Upper lobe of left lung (tissue), 6 donors: ENCODE measurements around the gene TAF1B. TPM values are rescaled to one million over a fixed set of nuclear protein-coding genes. Genes with fewer than 3 reads are reported as not detected.

ENCODE experiments used
- ATAC-seq, 2 donors: fragments of 200-7000 bp; cut with Tn5 transposase; one replicate each; pipeline ENCODE4 v1.9.1; 2022; ENCODE audit warnings: mild to moderate bottlenecking in 2 of 2, moderate library complexity in 2 of 2; ENCODE audit not compliant: low FRiP score in 2 of 2
- DNase-seq, 2 donors: peaks; one replicate each; pipeline ENCODE4 v3.0.0-alpha.2; 2019 to 2020
- H3K27ac ChIP-seq, 4 donors: fragments of 200-600 bp; sonication (generic); one replicate each; pipeline ENCODE4 v1.5.1; 2016 to 2019
- H3K27me3 ChIP-seq, 4 donors: fragments of 200-600 bp; sonication (generic); one replicate each; pipeline ENCODE4 v1.5.1; 2017 to 2019
- H3K36me3 ChIP-seq, 4 donors: fragments of 200-600 bp; sonication (generic); one replicate each; pipeline ENCODE4 v1.5.1; 2016 to 2019
- H3K4me1 ChIP-seq, 4 donors: fragments of 200-600 bp; sonication (generic); one replicate each; pipeline ENCODE4 v1.5.1; 2018 to 2019
- H3K4me3 ChIP-seq, 4 donors: fragments of 200-600 bp; sonication (generic); one replicate each; pipeline ENCODE4 v1.5.1; 2017 to 2019; ENCODE audit warnings: mild to moderate bottlenecking in 2 of 4, moderate library complexity in 1 of 4
- H3K9me3 ChIP-seq, 4 donors: fragments of 200-600 bp; sonication (generic); one replicate each; pipeline ENCODE4 v1.5.1; 2018 to 2019
- EP300 ChIP-seq, 4 donors: sonication (generic); formaldehyde crosslinking; IDR thresholded peaks; one replicate each; pipeline ENCODE4 v1.5.1; 2017; ENCODE audit warnings: antibody characterized with exemption in 4 of 4, control low read depth in 2 of 4
- POLR2A ChIP-seq, 4 donors: fragments of 450-650 bp; IDR thresholded peaks; one replicate each; pipeline ENCODE4 v1.5.1; 2016 to 2017; ENCODE audit warnings: antibody characterized with exemption in 4 of 4, mild to moderate bottlenecking in 2 of 4
- POLR2AphosphoS5 ChIP-seq, 2 donors: sonication (generic); formaldehyde crosslinking; IDR thresholded peaks; one replicate each; pipeline ENCODE4 v1.5.1; 2017; ENCODE audit warnings: antibody characterized with exemption in 2 of 2
- WGBS, 2 donors: methylation state at CpG; one replicate each; pipeline ENCODE4 v1.1.5; 2017 to 2018; 5-methylcytosine and 5-hydroxymethylcytosine counted together
- total RNA-seq, 6 donors: library from RNA; depleted of rRNA in 4 of 6; stranded (reverse); fragments of >200 nt in 4 of 6; gene quantifications; one replicate each; pipeline versions ENCODE4 v1.1.0 to v1.2.1, GENCODE V29; 2016 to 2021
- TF ChIP-seq, protein P1 (sequence below), 6 experiments: fragments of 450-650 bp in 4 of 6; fragments of 200-600 bp in 2 of 6; sonication (generic) in 2 of 6; IDR thresholded peaks; one replicate each; pipeline ENCODE4 v1.5.1; 2016 to 2019; ENCODE audit warnings: antibody characterized with exemption in 6 of 6
- donor health status: DM: no; HTN: no; CAD: no; lungs with moderate emphysema.
- donor health status: DM: no; HTN: yes; CAD: no; lungs with severe emphysema.

The TAF1B gene
- total RNA-seq, 6 donors from 2014 or later: 8.5 to 24.3 (median 16.7) TPM

- H3K4me3 ChIP-seq: no peak overlapping the region
- no peaks in the 10 kb centered on the region for H3K27me3 ChIP-seq
- 86 to 92% methylated on average over 7 to 17 of the region's 17 CpGs for WGBS, 2 donors
- DNase-seq (peak in 1 of 2 donors; percentile 64), ATAC-seq (no peak)
- peaks cover 0 to 13% (median 2%) of the 10 kb centered on the region in 4 donors for H3K9me3 ChIP-seq
- no peak overlapping the region for H3K27ac ChIP-seq
- H3K4me1 ChIP-seq: no peaks in the 10 kb centered on the region
- peaks cover 0 to 38% (median 9%) of the 10 kb centered on the region in 4 donors for H3K36me3 ChIP-seq
- TF ChIP-seq POLR2A (IDR thresholded peaks at IDR 0.05) (no peak), POLR2AphosphoS5 (IDR thresholded peaks at IDR 0.05) (no peak), EP300 (IDR thresholded peaks at IDR 0.05) (no peak)
- TF ChIP-seq, protein P1, sequence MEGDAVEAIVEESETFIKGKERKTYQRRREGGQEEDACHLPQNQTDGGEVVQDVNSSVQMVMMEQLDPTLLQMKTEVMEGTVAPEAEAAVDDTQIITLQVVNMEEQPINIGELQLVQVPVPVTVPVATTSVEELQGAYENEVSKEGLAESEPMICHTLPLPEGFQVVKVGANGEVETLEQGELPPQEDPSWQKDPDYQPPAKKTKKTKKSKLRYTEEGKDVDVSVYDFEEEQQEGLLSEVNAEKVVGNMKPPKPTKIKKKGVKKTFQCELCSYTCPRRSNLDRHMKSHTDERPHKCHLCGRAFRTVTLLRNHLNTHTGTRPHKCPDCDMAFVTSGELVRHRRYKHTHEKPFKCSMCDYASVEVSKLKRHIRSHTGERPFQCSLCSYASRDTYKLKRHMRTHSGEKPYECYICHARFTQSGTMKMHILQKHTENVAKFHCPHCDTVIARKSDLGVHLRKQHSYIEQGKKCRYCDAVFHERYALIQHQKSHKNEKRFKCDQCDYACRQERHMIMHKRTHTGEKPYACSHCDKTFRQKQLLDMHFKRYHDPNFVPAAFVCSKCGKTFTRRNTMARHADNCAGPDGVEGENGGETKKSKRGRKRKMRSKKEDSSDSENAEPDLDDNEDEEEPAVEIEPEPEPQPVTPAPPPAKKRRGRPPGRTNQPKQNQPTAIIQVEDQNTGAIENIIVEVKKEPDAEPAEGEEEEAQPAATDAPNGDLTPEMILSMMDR (IDR thresholded peaks at IDR 0.05): no peak
Observed at GRCh38 chr2:9883897-9884296, 40.6 kb downstream of the TAF1B start.

DNA sequence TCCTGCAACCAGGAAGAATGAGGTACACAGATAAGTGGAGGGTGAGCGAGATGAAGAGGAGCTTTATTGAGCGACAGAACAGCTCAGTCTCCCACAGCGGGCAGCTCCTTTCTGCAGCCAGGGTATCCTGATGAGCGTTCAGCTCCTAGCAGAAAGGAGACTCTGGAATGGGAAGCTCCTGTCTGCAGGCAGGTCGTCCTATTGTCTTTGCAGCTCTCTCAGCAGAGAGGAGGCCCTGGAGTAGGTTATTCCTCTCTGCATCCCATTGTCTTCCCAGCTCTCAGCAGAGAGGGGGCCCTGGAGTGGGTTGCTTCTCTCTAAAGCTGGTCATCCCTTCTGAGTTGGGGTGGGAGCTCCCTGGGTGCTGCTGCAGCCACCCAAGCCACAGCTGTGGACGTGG lies 41.2 kb downstream of the TAF1B start:
- Histone ChIP-seq H3K4me1 (no peaks in the 10 kb centered on the region), H3K36me3 (peaks cover 0 to 33% (median 6%) of the 10 kb centered on the region in 4 donors), H3K9me3 (peaks cover 0 to 13% (median 2%) of the 10 kb centered on the region in 4 donors), H3K27ac (no peak overlapping the region), H3K4me3 (no peak overlapping the region), H3K27me3 (no peaks in the 10 kb centered on the region)
- DNase-seq: peak in 1 of 2 donors; percentile 5
- ATAC-seq: no peak
- no peak for TF ChIP-seq POLR2AphosphoS5 (IDR thresholded peaks at IDR 0.05)
- no peak for TF ChIP-seq EP300 (IDR thresholded peaks at IDR 0.05)
- TF ChIP-seq, protein P1 (IDR thresholded peaks at IDR 0.05): no peak
- no peak for TF ChIP-seq POLR2A (IDR thresholded peaks at IDR 0.05)
- 93 to 94% methylated on average over 6 of the region's 6 CpGs for WGBS, 2 donors

DNA sequence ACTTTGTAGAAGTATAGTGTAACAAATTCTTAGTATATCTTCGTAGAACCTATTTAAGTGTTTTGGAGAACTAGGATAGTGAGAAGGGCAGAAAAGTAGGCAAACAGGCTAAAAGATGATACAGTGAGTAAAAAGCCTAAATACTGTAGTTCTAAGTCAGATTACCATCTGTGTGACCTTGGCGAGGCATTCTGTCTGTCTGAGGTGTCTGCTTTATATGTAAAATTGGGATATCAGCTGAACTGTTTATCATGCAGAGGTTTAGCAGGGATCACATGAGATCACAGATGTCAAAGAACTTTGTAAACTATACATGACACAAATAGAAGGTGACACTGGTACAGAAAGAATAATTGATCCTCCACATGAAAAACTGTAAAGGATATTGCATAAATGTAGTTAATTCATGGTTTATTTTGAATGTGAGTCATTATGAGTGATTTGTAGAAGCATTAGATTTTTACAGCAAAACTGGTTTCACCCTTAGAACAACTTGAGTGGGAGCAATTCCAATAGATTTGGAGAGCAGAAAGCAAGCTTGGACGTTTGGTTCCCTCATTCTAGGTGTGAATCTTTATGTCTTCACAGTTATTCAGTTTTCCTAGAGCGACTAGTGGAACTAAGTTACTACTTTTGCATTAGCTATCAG lies 41.9 kb downstream of the TAF1B start:
- ATAC-seq (no peak), DNase-seq (no peak)
- TF ChIP-seq, protein P1 (IDR thresholded peaks at IDR 0.05): no peak
- no peak for TF ChIP-seq EP300 (IDR thresholded peaks at IDR 0.05)
- TF ChIP-seq POLR2AphosphoS5 (IDR thresholded peaks at IDR 0.05): no peak
- no peak for TF ChIP-seq POLR2A (IDR thresholded peaks at IDR 0.05)
- WGBS, 2 donors: 69 to 87% methylated on average over 4 of the region's 4 CpGs
- Histone ChIP-seq H3K9me3 (peaks cover 0 to 13% (median 2%) of the 10 kb centered on the region in 4 donors), H3K4me3 (no peak overlapping the region), H3K4me1 (peaks cover 0 to 5% (median 2%) of the 10 kb centered on the region in 4 donors), H3K27me3 (no peaks in the 10 kb centered on the region), H3K27ac (no peak overlapping the region), H3K36me3 (peaks cover 0 to 26% (median 3%) of the 10 kb centered on the region in 4 donors)

DNA sequence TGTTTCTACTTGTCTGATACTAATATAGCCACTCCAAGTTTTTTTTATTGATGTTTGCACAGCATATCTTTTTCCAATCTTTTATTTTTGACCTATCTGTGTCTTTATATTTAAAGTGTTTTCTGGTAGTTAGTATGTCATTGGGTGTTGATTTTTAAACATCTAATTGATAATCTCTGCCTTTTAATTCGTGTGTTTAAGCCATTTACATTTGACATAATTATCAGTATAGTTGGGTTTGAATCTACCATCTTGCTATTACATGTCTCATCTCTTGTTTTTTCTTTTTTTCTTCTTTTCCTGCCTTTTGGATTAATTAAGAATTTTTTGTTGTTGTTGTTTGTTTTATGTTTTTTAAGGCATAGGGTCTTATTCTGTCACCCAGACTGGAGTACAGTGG lies 44.2 kb downstream of the TAF1B start:
- H3K4me1 ChIP-seq: peaks cover 0 to 5% (median 2%) of the 10 kb centered on the region in 4 donors
- no peak overlapping the region for H3K4me3 ChIP-seq
- 93 to 97% methylated on average over 1 of the region's 1 CpG for WGBS, 2 donors
- H3K9me3 ChIP-seq: peaks cover 0 to 13% (median 2%) of the 10 kb centered on the region in 4 donors
- TF ChIP-seq POLR2AphosphoS5 (IDR thresholded peaks at IDR 0.05) (no peak), EP300 (IDR thresholded peaks at IDR 0.05) (no peak), POLR2A (IDR thresholded peaks at IDR 0.05) (no peak)
- TF ChIP-seq, protein P1 (IDR thresholded peaks at IDR 0.05): no peak
- peaks cover 0 to 32% (median 3%) of the 10 kb centered on the region in 4 donors for H3K36me3 ChIP-seq
- no peak overlapping the region for H3K27ac ChIP-seq
- DNase-seq (no peak), ATAC-seq (no peak)
- H3K27me3 ChIP-seq: no peaks in the 10 kb centered on the region
